HepG2 (cell line): ENCODE data around the gene WBP1. TPM values are rescaled to one million over a fixed set of nuclear protein-coding genes. Genes with fewer than 3 reads are reported as not detected.

Experiments used
- EEA1 ChIP-seq: sonication (generic); formaldehyde crosslinking; IDR thresholded peaks from 2 replicates; pipeline ENCODE4 v1.5.1; 2020; ENCODE audit warnings: mild to moderate bottlenecking, missing genetic modification reagents, borderline replicate concordance
- FOXO1 ChIP-seq: sonication (generic); formaldehyde crosslinking; IDR thresholded peaks from 2 replicates; pipeline ENCODE4 v1.4.0; 2020; ENCODE audit warnings: missing genetic modification reagents
- KMT2B ChIP-seq: IDR thresholded peaks from 2 replicates; pipeline ENCODE4 v1.6.1; 2016; ENCODE audit warnings: missing genetic modification reagents, missing compliant biosample characterization
- MTF2 ChIP-seq: sonication (generic); formaldehyde crosslinking; IDR thresholded peaks from 2 replicates; pipeline ENCODE4 v1.5.0; 2020; ENCODE audit warnings: missing genetic modification reagents, borderline replicate concordance
- PLRG1 ChIP-seq: fragments of 450-650 bp; conservative IDR thresholded peaks from 2 replicates; pipeline ENCODE4 v1.6.1; 2016
- RBM22 ChIP-seq: fragments of 200-400 bp; formaldehyde crosslinking; optimal IDR thresholded peaks from 2 replicates; pipeline ENCODE3; 2017; ENCODE audit warnings: mild to moderate bottlenecking, low read length, moderate library complexity
- RBM39 ChIP-seq: fragments of 200-400 bp; formaldehyde crosslinking; IDR thresholded peaks from one replicate; pipeline ENCODE4 v1.6.1; 2018; ENCODE audit warnings: antibody characterized with exemption, mild to moderate bottlenecking, low read depth, low read length; ENCODE audit not compliant: poor library complexity, severe bottlenecking
- SNAPC2 ChIP-seq: sonication (generic); formaldehyde crosslinking; IDR thresholded peaks from 2 replicates; pipeline ENCODE4 v1.8.1; 2022; ENCODE audit warnings: mild to moderate bottlenecking, missing genetic modification reagents
- ZBTB25 ChIP-seq: IDR thresholded peaks from 2 replicates; pipeline ENCODE4 v1.6.1; 2018; ENCODE audit warnings: missing genetic modification reagents
- ZNF280D ChIP-seq: sonication (generic); formaldehyde crosslinking; IDR thresholded peaks from 2 replicates; pipeline ENCODE4 v1.5.1; 2020; ENCODE audit warnings: mild to moderate bottlenecking, missing genetic modification reagents
- ZNF333 ChIP-seq: sonication (generic); formaldehyde crosslinking; IDR thresholded peaks from 2 replicates; pipeline ENCODE4 v1.4.0; 2020; ENCODE audit warnings: mild to moderate bottlenecking, missing genetic modification reagents, borderline replicate concordance
- ZNF572 ChIP-seq: sonication (generic); formaldehyde crosslinking; IDR thresholded peaks from 2 replicates; pipeline ENCODE4 v1.5.1; 2020; ENCODE audit warnings: mild to moderate bottlenecking, missing genetic modification reagents
- ZNF605 ChIP-seq: sonication (generic); formaldehyde crosslinking; IDR thresholded peaks from 2 replicates; pipeline ENCODE4 v1.8.0; 2022; ENCODE audit warnings: mild to moderate bottlenecking, missing genetic modification reagents
- polyA plus RNA-seq, 8 experiments: library from polyadenylated mRNA; depleted of rRNA in 3 of 8; stranded (reverse) in 7 of 8; unstranded in 1 of 8; fragments of >200 nt; fragmentation: Illumina TruSeq in 4 of 8; extraction: Trizol in 4 of 8; gene quantifications; 2 replicates each; pipeline versions ENCODE4 v1.2.1 to v1.2.3, GENCODE V29; 2011 to 2016; ENCODE audit warnings: low read depth in 4 of 8, missing spikeins in 1 of 8, mixed read lengths in 1 of 8; ENCODE audit not compliant: insufficient read depth in 1 of 8
- total RNA-seq, 5 experiments: library from RNA; depleted of rRNA; stranded (reverse); fragments of >200 nt; fragmentation: Illumina TruSeq; extraction: Trizol; gene quantifications; 2 replicates each; pipeline ENCODE4 v1.2.3, GENCODE V29; 2016; ENCODE audit warnings: low read depth in 1 of 5
- TF ChIP-seq, protein P1 (sequence below): sonication (generic); formaldehyde crosslinking; IDR thresholded peaks from 2 replicates; pipeline ENCODE4 v1.5.1; 2020; ENCODE audit warnings: mild to moderate bottlenecking, missing genetic modification reagents, moderate library complexity
- TF ChIP-seq, protein P2 (sequence below): sonication (generic); formaldehyde crosslinking; IDR thresholded peaks from 2 replicates; pipeline ENCODE4 v1.5.1; 2020; ENCODE audit warnings: missing genetic modification reagents, mild to moderate bottlenecking, borderline replicate concordance

The WBP1 gene
- total and polyA plus RNA-seq, 2 of the 13 experiments (the other 11 are each of a cell fraction or from before 2014, with no cell fraction given) = 38.8 to 85.7 TPM

GRCh38 chr2:74502720-74503505 lies 44.7 kb downstream of the WBP1 start (continued):
- peak; percentile 91; the same call in 1 of the 2 replicates for TF ChIP-seq ZNF333 (CRISPR knock-in tag)
- TF ChIP-seq ZNF572 (CRISPR knock-in tag) = peak; percentile 98
- TF ChIP-seq, protein P1, sequence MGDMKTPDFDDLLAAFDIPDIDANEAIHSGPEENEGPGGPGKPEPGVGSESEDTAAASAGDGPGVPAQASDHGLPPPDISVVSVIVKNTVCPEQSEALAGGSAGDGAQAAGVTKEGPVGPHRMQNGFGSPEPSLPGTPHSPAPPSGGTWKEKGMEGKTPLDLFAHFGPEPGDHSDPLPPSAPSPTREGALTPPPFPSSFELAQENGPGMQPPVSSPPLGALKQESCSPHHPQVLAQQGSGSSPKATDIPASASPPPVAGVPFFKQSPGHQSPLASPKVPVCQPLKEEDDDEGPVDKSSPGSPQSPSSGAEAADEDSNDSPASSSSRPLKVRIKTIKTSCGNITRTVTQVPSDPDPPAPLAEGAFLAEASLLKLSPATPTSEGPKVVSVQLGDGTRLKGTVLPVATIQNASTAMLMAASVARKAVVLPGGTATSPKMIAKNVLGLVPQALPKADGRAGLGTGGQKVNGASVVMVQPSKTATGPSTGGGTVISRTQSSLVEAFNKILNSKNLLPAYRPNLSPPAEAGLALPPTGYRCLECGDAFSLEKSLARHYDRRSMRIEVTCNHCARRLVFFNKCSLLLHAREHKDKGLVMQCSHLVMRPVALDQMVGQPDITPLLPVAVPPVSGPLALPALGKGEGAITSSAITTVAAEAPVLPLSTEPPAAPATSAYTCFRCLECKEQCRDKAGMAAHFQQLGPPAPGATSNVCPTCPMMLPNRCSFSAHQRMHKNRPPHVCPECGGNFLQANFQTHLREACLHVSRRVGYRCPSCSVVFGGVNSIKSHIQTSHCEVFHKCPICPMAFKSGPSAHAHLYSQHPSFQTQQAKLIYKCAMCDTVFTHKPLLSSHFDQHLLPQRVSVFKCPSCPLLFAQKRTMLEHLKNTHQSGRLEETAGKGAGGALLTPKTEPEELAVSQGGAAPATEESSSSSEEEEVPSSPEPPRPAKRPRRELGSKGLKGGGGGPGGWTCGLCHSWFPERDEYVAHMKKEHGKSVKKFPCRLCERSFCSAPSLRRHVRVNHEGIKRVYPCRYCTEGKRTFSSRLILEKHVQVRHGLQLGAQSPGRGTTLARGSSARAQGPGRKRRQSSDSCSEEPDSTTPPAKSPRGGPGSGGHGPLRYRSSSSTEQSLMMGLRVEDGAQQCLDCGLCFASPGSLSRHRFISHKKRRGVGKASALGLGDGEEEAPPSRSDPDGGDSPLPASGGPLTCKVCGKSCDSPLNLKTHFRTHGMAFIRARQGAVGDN (CRISPR knock-in tag) = peak; percentile 92
- peak; percentile 94; the same call in 1 of the 2 replicates for TF ChIP-seq EEA1 (CRISPR knock-in tag)
- TF ChIP-seq RBM22 = peak; percentile 92
- TF ChIP-seq ZNF280D (CRISPR knock-in tag) = peak; percentile 79; the same call in 1 of the 2 replicates
- TF ChIP-seq FOXO1 (CRISPR knock-in tag) = peak; percentile 41; the same call in 1 of the 2 replicates
- no peak for TF ChIP-seq PLRG1
- peak; percentile 62; the same call in 1 of the 2 replicates for TF ChIP-seq MTF2 (CRISPR knock-in tag)
- TF ChIP-seq RBM39 = peak; percentile 74
- TF ChIP-seq, protein P2, sequence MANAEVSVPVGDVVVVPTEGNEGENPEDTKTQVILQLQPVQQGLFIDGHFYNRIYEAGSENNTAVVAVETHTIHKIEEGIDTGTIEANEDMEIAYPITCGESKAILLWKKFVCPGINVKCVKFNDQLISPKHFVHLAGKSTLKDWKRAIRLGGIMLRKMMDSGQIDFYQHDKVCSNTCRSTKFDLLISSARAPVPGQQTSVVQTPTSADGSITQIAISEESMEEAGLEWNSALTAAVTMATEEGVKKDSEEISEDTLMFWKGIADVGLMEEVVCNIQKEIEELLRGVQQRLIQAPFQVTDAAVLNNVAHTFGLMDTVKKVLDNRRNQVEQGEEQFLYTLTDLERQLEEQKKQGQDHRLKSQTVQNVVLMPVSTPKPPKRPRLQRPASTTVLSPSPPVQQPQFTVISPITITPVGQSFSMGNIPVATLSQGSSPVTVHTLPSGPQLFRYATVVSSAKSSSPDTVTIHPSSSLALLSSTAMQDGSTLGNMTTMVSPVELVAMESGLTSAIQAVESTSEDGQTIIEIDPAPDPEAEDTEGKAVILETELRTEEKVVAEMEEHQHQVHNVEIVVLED (CRISPR knock-in tag) = peak; percentile 71
- TF ChIP-seq SNAPC2 (CRISPR knock-in tag) = peak; percentile 71; the same call in 1 of the 2 replicates
- 0 out of 2 replicates have a peak, but pooled peaks have one; percentile 4 for TF ChIP-seq ZBTB25 (CRISPR knock-in tag)
- TF ChIP-seq ZNF605 (CRISPR knock-in tag) = peak; percentile 91
- TF ChIP-seq KMT2B (CRISPR knock-in tag) = no peak
